GM12801 (cell line): ENCODE results near the gene TUBA1C.

Experiments used
- TF ChIP-seq, protein P1 (sequence below): IDR thresholded peaks from one replicate; pipeline ENCODE4 v1.5.1; 2011; ENCODE audit warnings: control low read depth; ENCODE audit not compliant: insufficient read length; ENCODE audit errors: extremely low read depth

Gene TUBA1C

GRCh38 chr12:49304161-49304560 lies 39.3 kb downstream of the TUBA1C start:
- TF ChIP-seq, protein P1, sequence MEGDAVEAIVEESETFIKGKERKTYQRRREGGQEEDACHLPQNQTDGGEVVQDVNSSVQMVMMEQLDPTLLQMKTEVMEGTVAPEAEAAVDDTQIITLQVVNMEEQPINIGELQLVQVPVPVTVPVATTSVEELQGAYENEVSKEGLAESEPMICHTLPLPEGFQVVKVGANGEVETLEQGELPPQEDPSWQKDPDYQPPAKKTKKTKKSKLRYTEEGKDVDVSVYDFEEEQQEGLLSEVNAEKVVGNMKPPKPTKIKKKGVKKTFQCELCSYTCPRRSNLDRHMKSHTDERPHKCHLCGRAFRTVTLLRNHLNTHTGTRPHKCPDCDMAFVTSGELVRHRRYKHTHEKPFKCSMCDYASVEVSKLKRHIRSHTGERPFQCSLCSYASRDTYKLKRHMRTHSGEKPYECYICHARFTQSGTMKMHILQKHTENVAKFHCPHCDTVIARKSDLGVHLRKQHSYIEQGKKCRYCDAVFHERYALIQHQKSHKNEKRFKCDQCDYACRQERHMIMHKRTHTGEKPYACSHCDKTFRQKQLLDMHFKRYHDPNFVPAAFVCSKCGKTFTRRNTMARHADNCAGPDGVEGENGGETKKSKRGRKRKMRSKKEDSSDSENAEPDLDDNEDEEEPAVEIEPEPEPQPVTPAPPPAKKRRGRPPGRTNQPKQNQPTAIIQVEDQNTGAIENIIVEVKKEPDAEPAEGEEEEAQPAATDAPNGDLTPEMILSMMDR, result no peak

- TF ChIP-seq, protein P1, result no peak
These were observed 41.1 kb downstream of the TUBA1C start for GRCh38 chr12:49305762-49306510.

DNA sequence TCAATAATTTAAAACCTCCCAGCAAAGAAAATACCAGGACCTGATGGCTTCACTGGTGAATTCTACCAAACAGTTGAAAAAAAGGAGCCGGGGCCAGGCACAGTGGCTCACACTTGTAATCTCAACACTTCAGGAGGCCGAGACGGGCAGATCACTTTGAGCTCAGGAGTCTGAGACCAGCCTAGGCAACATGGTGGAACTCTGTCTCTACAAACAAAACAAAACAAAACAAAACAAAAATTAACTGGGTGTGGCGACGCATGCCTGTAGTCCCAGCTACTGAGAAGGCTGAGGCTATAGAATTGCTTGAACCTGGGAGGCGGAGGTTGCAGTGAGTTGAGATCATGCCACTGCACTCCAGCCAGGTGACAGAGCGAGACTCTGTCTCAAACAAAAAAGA lies 44.5 kb downstream of the TUBA1C start:
- TF ChIP-seq, protein P1, result no peak

DNA sequence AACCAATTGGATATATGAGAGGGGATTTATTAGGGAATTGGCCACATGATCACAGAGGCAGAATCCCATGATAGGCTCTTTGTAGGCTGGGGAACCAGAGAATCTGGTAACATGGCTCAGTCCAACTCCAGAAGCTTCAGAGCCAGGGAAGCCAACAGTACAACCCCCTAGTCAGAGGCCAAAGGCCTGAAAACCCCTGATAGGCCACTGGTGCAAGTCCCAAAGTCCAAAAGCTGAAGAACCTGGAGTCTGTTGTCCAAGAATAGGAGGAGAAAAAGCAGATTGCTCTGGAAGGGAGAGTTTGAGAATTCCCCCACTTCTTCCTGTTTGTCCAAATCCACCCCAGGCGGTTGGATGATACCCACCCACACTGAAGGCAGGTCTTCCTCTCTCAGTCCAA lies 49.9 kb downstream of the TUBA1C start:
- TF ChIP-seq, protein P1, result no peak

GRCh38 chr12:49322367-49322707 lies 57.5 kb downstream of the TUBA1C start:
- TF ChIP-seq, protein P1, result no peak

GRCh38 chr12:49322708-49323523 lies 58.0 kb downstream of the TUBA1C start, which contains the start of gene TROAP:
TSS of gene TROAP (plus strand) at chr12:49323255. CDS start at chr12:49323609, 354 bp downstream.
- TF ChIP-seq, protein P1, result no peak

GRCh38 chr12:49323524-49324097 lies 58.7 kb downstream of the TUBA1C start:
- TF ChIP-seq, protein P1, result no peak
